Stimulated activated effector memory CD8-positive, alpha-beta T cell treated with anti-CD3 and anti-CD28 coated beads, Interleukin-12 subunit alpha, Interleukin-12 subunit beta, amount 100 ng/mL, for 72 hours (primary cell): Measurements from ENCODE around the gene CENPP.
"Not testable (repeated sequence)": the region's sequence is repeated elsewhere in the genome, so short reads cannot be mapped to it uniquely, and the experiment has no call there.

Source experiments
- ATAC-seq: fragments of 150-1000 bp; cut with Tn5 transposase; 2 replicates; pipeline ENCODE4 v1.10.0; 2021
- DNase-seq, 2 donors: peaks; one replicate each; pipeline ENCODE4 v3.0.0; 2021 to 2022; ENCODE audit warnings: low spot score in 2 of 2
- H3K27ac Mint-ChIP-seq: one replicate; pipeline ENCODE4 v1.8.0; 2022; ENCODE audit warnings: mild to moderate bottlenecking, mixed read lengths
- H3K36me3 Mint-ChIP-seq: one replicate; pipeline ENCODE4 v1.8.0; 2022; ENCODE audit warnings: mild to moderate bottlenecking, mixed read lengths
- H3K4me1 Mint-ChIP-seq: one replicate; pipeline ENCODE4 v1.8.0; 2022; ENCODE audit warnings: mixed read lengths
- H3K4me3 Mint-ChIP-seq: one replicate; pipeline ENCODE4 v1.8.0; 2022; ENCODE audit warnings: mild to moderate bottlenecking, mixed read lengths
- H3K9me3 Mint-ChIP-seq: one replicate; pipeline ENCODE4 v1.8.0; 2022; ENCODE audit warnings: mixed read lengths

The CENPP gene

GRCh38 chr9:92385477-92385876 is 59.7 kb downstream of the CENPP start:
- Mint-ChIP-seq H3K27ac (no peak overlapping the region), H3K4me3 (no peak overlapping the region), H3K4me1 (no peaks in the 10 kb centered on the region), H3K9me3 (no peaks in the 10 kb centered on the region), H3K36me3 (no peaks in the 10 kb centered on the region)
- DNase-seq (no peak), ATAC-seq (no peak)

GRCh38 chr9:92385953-92386352 is 60.2 kb downstream of the CENPP start:
- Mint-ChIP-seq H3K36me3 (no peaks in the 10 kb centered on the region), H3K4me1 (no peaks in the 10 kb centered on the region), H3K27ac (no peak overlapping the region), H3K4me3 (no peak overlapping the region), H3K9me3 (no peaks in the 10 kb centered on the region)
- ATAC-seq (no peak), DNase-seq (no peak)

GRCh38 chr9:92392690-92393089 is 66.9 kb downstream of the CENPP start:
- Mint-ChIP-seq H3K9me3 (no peaks in the 10 kb centered on the region), H3K27ac (no peak overlapping the region), H3K36me3 (no peaks in the 10 kb centered on the region), H3K4me1 (no peaks in the 10 kb centered on the region), H3K4me3 (no peak overlapping the region)
- ATAC-seq (no peak), DNase-seq (no peak)

GRCh38 chr9:92393686-92394085 is 67.9 kb downstream of the CENPP start:
- H3K4me3 Mint-ChIP-seq = no peak overlapping the region
- no peaks in the 10 kb centered on the region for H3K9me3 Mint-ChIP-seq
- DNase-seq = no peak
- ATAC-seq = no peak
- H3K4me1 Mint-ChIP-seq = no peaks in the 10 kb centered on the region
- H3K36me3 Mint-ChIP-seq = no peaks in the 10 kb centered on the region
- no peak overlapping the region for H3K27ac Mint-ChIP-seq

- ATAC-seq (no peak), DNase-seq (no peak)
- Mint-ChIP-seq H3K9me3 (no peaks in the 10 kb centered on the region), H3K4me3 (no peak overlapping the region), H3K36me3 (no peaks in the 10 kb centered on the region), H3K27ac (no peak overlapping the region), H3K4me1 (no peaks in the 10 kb centered on the region)
Observed at GRCh38 chr9:92395617-92396016, 69.9 kb downstream of the CENPP start.

GRCh38 chr9:92397853-92398252 is 72.1 kb downstream of the CENPP start:
- H3K36me3 Mint-ChIP-seq = no peaks in the 10 kb centered on the region
- no peak overlapping the region for H3K27ac Mint-ChIP-seq
- no peak overlapping the region for H3K4me3 Mint-ChIP-seq
- no peaks in the 10 kb centered on the region for H3K4me1 Mint-ChIP-seq
- no peaks in the 10 kb centered on the region for H3K9me3 Mint-ChIP-seq
- ATAC-seq = no peak
- DNase-seq = no peak

GRCh38 chr9:92402360-92402759 is 76.6 kb downstream of the CENPP start:
- ATAC-seq = peak; percentile 79
- Mint-ChIP-seq H3K4me1 (peaks cover 17% of the 10 kb centered on the region), H3K4me3 (no peak overlapping the region), H3K27ac (no peak overlapping the region), H3K36me3 (no peaks in the 10 kb centered on the region), H3K9me3 (no peaks in the 10 kb centered on the region)
- DNase-seq = no peak

GRCh38 chr9:92402826-92403745 is 77.3 kb downstream of the CENPP start:
- H3K36me3 Mint-ChIP-seq = no peaks in the 10 kb centered on the region
- no peak for ATAC-seq
- H3K9me3 Mint-ChIP-seq = no peaks in the 10 kb centered on the region
- H3K4me3 Mint-ChIP-seq = no peak overlapping the region
- no peak for DNase-seq
- H3K4me1 Mint-ChIP-seq = peaks cover 17% of the 10 kb centered on the region
- no peak overlapping the region for H3K27ac Mint-ChIP-seq

- no peak for ATAC-seq
- H3K4me3 Mint-ChIP-seq = no peak within 1 kb of the TSS
- peaks cover 17% of the 10 kb centered on the region for H3K4me1 Mint-ChIP-seq
- no peaks in the 10 kb centered on the region for H3K36me3 Mint-ChIP-seq
- no peak within 1 kb of the TSS for H3K27ac Mint-ChIP-seq
- H3K9me3 Mint-ChIP-seq = no peaks in the 10 kb centered on the region
- no peak for DNase-seq
Observed at GRCh38 chr9:92404042-92404836, 78.5 kb downstream of the CENPP start, which contains the start of gene OGN. Gene OGN, minus strand, starts transcription at chr9:92404578. Its CDS starts 1,171 bp downstream, at chr9:92403407.

- DNase-seq (no peak), ATAC-seq (no peak)
- Mint-ChIP-seq H3K27ac (peak overlapping the region; percentile 2), H3K4me1 (peaks cover 17% of the 10 kb centered on the region), H3K36me3 (no peaks in the 10 kb centered on the region), H3K4me3 (no peak overlapping the region), H3K9me3 (no peaks in the 10 kb centered on the region)
Observed at GRCh38 chr9:92405818-92406217, 80.1 kb downstream of the CENPP start.

GRCh38 chr9:92406477-92406876 is 80.7 kb downstream of the CENPP start:
- no peak overlapping the region for H3K4me3 Mint-ChIP-seq
- ATAC-seq = peak; percentile 72
- no peaks in the 10 kb centered on the region for H3K36me3 Mint-ChIP-seq
- no peak for DNase-seq
- H3K9me3 Mint-ChIP-seq = no peaks in the 10 kb centered on the region
- H3K27ac Mint-ChIP-seq = peak overlapping the region; percentile 2
- peaks cover 17% of the 10 kb centered on the region for H3K4me1 Mint-ChIP-seq

- no peak for DNase-seq
- no peaks in the 10 kb centered on the region for H3K36me3 Mint-ChIP-seq
- no peaks in the 10 kb centered on the region for H3K9me3 Mint-ChIP-seq
- H3K4me1 Mint-ChIP-seq = peaks cover 17% of the 10 kb centered on the region
- no peak overlapping the region for H3K4me3 Mint-ChIP-seq
- H3K27ac Mint-ChIP-seq = no peak overlapping the region
- ATAC-seq = no peak
Observed at GRCh38 chr9:92407818-92408217, 82.1 kb downstream of the CENPP start.

- no peak overlapping the region for H3K4me3 Mint-ChIP-seq
- no peak overlapping the region for H3K27ac Mint-ChIP-seq
- DNase-seq (no peak), ATAC-seq (no peak)
- H3K4me1 Mint-ChIP-seq = peaks cover 17% of the 10 kb centered on the region
- H3K9me3 Mint-ChIP-seq = no peaks in the 10 kb centered on the region
- no peaks in the 10 kb centered on the region for H3K36me3 Mint-ChIP-seq
Observed at GRCh38 chr9:92408747-92409478, 83.2 kb downstream of the CENPP start.

GRCh38 chr9:92411157-92411556 is 85.4 kb downstream of the CENPP start:
- not testable (repeated sequence) for H3K9me3 Mint-ChIP-seq, H3K4me3 Mint-ChIP-seq, DNase-seq, H3K36me3 Mint-ChIP-seq, H3K27ac Mint-ChIP-seq, ATAC-seq
- H3K4me1 Mint-ChIP-seq = peaks cover 13% of the 10 kb centered on the region

- ATAC-seq = no peak
- no peak overlapping the region for H3K27ac Mint-ChIP-seq
- no peak for DNase-seq
- no peaks in the 10 kb centered on the region for H3K9me3 Mint-ChIP-seq
- no peaks in the 10 kb centered on the region for H3K36me3 Mint-ChIP-seq
- no peak overlapping the region for H3K4me3 Mint-ChIP-seq
- no peaks in the 10 kb centered on the region for H3K4me1 Mint-ChIP-seq
Observed at GRCh38 chr9:92414566-92414965, 88.8 kb downstream of the CENPP start.
